Right cardiac atrium (tissue), 5 donors: ENCODE data around the gene MAMLD1. TPM values are rescaled to one million over a fixed set of nuclear protein-coding genes. Genes with fewer than 3 reads are reported as not detected.

Experiments
- ATAC-seq, 2 donors: fragments of 200-7000 bp; cut with Tn5 transposase; one replicate each; pipeline versions ENCODE4 v1.8.0 to v1.9.1; 2020; ENCODE audit warnings: moderate library complexity in 2 of 2, mild to moderate bottlenecking in 1 of 2
- DNase-seq, 3 donors: peaks; one replicate each; pipeline ENCODE4 v3.0.0-alpha.2; 2020
- H3K27ac ChIP-seq: one replicate; pipeline ENCODE4 v1.5.1; 2013; ENCODE audit warnings: mild to moderate bottlenecking, low read length, control low read depth, moderate library complexity
- H3K27me3 ChIP-seq: one replicate; pipeline ENCODE4 v1.6.1; 2013; ENCODE audit not compliant: control insufficient read depth, insufficient read depth
- H3K4me1 ChIP-seq: one replicate; pipeline ENCODE4 v1.6.1; 2013; ENCODE audit warnings: low read length; ENCODE audit not compliant: control insufficient read depth, insufficient read depth
- H3K4me3 ChIP-seq: one replicate; pipeline ENCODE4 v1.5.1; 2013; ENCODE audit warnings: low read length, control low read depth
- H3K9me3 ChIP-seq: one replicate; pipeline ENCODE4 v1.6.1; 2013; ENCODE audit warnings: low read length; ENCODE audit not compliant: control insufficient read depth
- WGBS: extraction: QIAGEN DNeasy Blood & Tissue Kit; methylation state at CpG from one replicate; pipeline ENCODE4 v1.1.7; 2013; 5-methylcytosine and 5-hydroxymethylcytosine counted together
- intact Hi-C, 4 donors: fragments of 100-400 bp; cut with DNase I; formaldehyde crosslinking; loops; one replicate each; pipeline versions ENCODE4 v1.11.0 to v1.14.0; 2022 to 2023
- polyA plus RNA-seq: library from polyadenylated mRNA; stranded (reverse); fragments of 200-250 nt; gene quantifications from one replicate; pipeline ENCODE4 v1.2.3, GENCODE V29; 2013
- total RNA-seq, 4 donors: library from RNA; stranded (reverse); fragmentation: NEBNext Ultra II Directional; extraction: Animal tissue kit (Norgen Biotek cat#: 25700); gene quantifications; one replicate each; pipeline ENCODE4 v1.2.1, GENCODE V29; 2021
- donor health status: healthy with polysubstance abuse.
- donor health status: DM: no; HTN: yes; CAD: no.
- donor health status: DM: no; HTN: no; CAD: no.
- donor health status: DM: no; HTN: yes; CAD: no; lungs with severe emphysema.
- donor health status: DM: yes; HTN: yes; CAD: no.

The MAMLD1 gene
- total and polyA plus RNA-seq, 5 donors = 1.3 to 3.1 (median 2.6) TPM

DNA sequence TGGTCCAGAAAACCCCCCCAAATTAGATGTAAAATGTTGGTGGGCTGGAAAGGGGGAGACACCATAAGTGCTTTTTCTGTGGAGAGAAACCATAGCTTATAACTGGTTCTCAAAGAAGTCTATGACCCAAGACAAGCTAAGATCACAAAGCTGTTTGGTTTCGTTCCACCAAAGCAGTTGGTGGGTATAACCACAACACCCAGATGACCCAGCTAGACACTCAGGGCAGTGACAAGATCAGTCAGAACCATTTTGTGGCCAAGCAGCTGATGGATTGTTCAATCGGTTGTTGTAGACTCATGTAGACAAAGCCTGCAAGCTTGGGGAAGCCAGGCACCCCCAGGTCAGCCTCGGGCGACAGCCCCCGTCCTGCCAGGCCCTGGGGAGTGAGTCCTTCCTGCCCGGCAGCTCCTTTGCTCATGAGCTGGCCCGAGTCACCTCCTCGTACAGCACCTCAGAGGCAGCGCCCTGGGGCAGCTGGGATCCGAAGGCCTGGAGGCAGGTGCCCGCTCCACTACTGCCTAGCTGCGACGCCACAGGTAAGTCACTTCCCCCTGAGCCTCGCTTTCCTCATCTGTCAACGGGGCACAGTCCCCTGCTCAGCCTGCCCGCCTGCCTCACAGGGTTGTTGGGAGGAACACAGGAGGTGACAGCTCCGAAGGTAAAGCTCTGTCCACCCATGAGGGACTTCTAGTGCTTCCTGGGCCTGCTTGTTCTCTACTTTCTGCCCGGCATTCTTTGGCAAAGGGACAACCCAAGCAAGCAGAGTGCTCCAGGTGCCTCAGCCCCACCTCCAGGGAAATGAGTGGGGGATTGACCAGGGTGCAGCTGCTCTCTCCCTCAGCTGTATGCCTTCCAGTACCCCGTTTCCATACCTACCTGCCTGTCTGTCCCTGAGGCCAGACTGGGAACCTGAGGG lies 140.1 kb downstream of the MAMLD1 start:
- DNase-seq (no peak), ATAC-seq (no peak)
- intact Hi-C loops = no loop called here
- Histone ChIP-seq H3K27ac (no peak overlapping the region), H3K4me3 (no peak overlapping the region), H3K4me1 (peaks cover 7% of the 10 kb centered on the region), H3K27me3 (no peaks in the 10 kb centered on the region), H3K9me3 (no peaks in the 10 kb centered on the region)
- WGBS = 90% methylated on average over 19 of the region's 19 CpGs

DNA sequence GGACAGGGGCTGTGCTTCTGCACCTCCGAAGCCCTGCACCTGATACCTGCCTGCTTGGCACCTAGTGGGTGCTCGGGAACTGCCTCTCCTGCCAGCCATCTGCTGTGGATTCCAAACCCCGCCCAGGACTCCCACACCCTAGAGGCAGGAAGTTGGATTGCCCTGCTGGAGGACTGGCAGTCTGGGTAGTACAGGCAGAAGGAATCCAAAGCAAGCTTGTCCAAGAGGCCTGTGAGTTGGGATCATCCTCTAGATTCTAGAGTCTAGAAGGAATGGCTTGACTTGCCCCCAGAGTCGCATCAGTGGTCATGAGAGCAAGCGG lies 140.7 kb downstream of the MAMLD1 start:
- ATAC-seq (no peak), DNase-seq (no peak)
- no peaks in the 10 kb centered on the region for H3K9me3 ChIP-seq
- WGBS = 84% methylated on average over 5 of the region's 5 CpGs
- no peak overlapping the region for H3K4me3 ChIP-seq
- peaks cover 7% of the 10 kb centered on the region for H3K4me1 ChIP-seq
- H3K27me3 ChIP-seq = no peaks in the 10 kb centered on the region
- H3K27ac ChIP-seq = no peak overlapping the region
- intact Hi-C loops = no loop called here

- H3K4me3 ChIP-seq = no peak overlapping the region
- H3K9me3 ChIP-seq = no peaks in the 10 kb centered on the region
- WGBS = 54% methylated on average over 9 of the region's 9 CpGs
- peaks cover 7% of the 10 kb centered on the region for H3K4me1 ChIP-seq
- DNase-seq = no peak
- H3K27ac ChIP-seq = peak overlapping the region; percentile 39
- H3K27me3 ChIP-seq = no peaks in the 10 kb centered on the region
- intact Hi-C loops = no loop called here
- ATAC-seq = no peak
Observed at GRCh38 chrX:150504397-150505182, 141.5 kb downstream of the MAMLD1 start.

DNA sequence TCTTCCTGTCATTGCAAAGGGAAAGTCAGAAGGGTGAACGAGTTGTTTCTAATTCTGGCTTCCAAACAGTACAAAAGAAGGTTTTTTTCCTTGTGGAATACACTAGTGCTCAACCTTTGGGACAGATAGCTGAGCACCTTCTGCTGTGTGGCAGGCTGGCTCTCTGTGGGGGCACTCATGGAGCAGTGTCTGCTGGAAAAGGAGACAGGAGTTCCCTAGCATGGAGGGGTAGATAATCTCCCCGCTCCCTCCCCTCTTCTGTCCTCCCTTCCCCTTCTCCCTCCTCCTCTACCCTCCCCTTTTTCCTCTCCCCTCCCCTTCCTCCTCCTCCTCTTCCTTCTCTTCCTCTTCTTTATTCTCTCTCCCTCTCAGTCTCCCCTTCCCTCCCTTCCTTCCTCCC lies 142.9 kb downstream of the MAMLD1 start:
- peaks cover 7% of the 10 kb centered on the region for H3K4me1 ChIP-seq
- peak overlapping the region; percentile 30 for H3K27ac ChIP-seq
- ATAC-seq (no peak), DNase-seq (no peak)
- no peaks in the 10 kb centered on the region for H3K27me3 ChIP-seq
- intact Hi-C loops = no loop called here
- 59% methylated on average over 2 of the region's 2 CpGs for WGBS
- no peaks in the 10 kb centered on the region for H3K9me3 ChIP-seq
- no peak overlapping the region for H3K4me3 ChIP-seq

GRCh38 chrX:150506486-150506885 lies 143.4 kb downstream of the MAMLD1 start:
- Histone ChIP-seq H3K4me3 (no peak overlapping the region), H3K9me3 (no peaks in the 10 kb centered on the region), H3K27ac (peak overlapping the region; percentile 64), H3K4me1 (peaks cover 7% of the 10 kb centered on the region), H3K27me3 (no peaks in the 10 kb centered on the region)
- ATAC-seq (no peak), DNase-seq (no peak)
- intact Hi-C loops = no loop called here
- WGBS = 61% methylated on average over 6 of the region's 6 CpGs

DNA sequence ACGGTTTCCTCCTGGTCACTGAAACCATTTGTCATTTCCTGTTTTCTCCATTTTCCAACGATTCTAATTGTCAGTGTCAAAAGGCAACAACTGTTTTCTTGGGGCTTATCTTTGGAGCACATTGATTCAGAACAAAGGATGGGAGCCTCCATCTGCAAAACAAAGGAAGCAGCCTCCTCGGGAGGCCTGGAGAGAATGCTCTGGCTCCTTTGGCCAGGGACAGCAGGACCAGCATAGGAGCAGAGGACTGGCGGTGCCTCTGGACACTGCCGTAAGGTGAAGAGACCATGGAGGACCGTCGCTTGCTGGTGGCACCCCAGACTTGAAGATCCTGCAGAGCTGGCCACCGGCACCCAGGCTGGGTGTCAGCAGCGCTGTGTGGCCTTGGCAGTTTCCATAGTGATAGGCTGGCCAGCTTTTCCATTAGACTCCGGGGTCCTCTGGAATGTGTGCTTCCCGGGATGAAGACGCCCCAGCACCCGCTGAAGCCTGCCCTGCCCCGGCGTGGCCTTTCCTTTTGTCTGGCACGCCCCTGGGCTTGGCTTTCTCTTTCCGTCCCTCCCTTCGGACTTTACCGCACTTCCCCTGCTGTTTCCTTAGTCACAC lies 144.2 kb downstream of the MAMLD1 start:
- ATAC-seq (peak; percentile 32 to 68), DNase-seq (peak; percentile 50 to 79 (median 70))
- Histone ChIP-seq H3K4me1 (peaks cover 7% of the 10 kb centered on the region), H3K9me3 (no peaks in the 10 kb centered on the region), H3K27me3 (no peaks in the 10 kb centered on the region), H3K27ac (peak overlapping the region; percentile 85), H3K4me3 (no peak overlapping the region)
- intact Hi-C loops = no loop called here
- 48% methylated on average over 19 of the region's 19 CpGs for WGBS

DNA sequence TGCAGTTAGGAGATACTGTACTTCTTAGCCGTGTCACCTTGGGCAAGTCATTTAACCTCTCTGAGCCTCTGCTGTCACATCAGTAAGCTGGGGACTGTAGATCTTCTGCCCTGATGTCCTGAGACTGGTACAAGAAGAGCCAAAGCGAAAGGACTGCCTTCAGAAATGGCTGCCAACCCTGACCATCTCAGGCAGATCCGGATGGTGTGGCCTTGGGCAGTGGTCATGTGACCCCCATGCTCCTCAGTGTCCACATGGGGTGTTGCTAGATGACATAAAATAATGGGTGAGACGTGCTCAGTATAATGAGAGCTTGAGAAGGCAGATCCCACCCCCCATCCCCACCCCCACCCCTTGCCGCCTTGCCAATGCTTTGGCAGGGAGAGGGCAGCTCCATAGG lies 144.9 kb downstream of the MAMLD1 start:
- intact Hi-C loops = no loop called here
- ATAC-seq = peak; percentile 17 to 44
- no peak for DNase-seq
- 70% methylated on average over 5 of the region's 5 CpGs for WGBS
- Histone ChIP-seq H3K4me1 (peaks cover 7% of the 10 kb centered on the region), H3K27me3 (no peaks in the 10 kb centered on the region), H3K27ac (peak overlapping the region; percentile 85), H3K9me3 (no peaks in the 10 kb centered on the region), H3K4me3 (no peak overlapping the region)

DNA sequence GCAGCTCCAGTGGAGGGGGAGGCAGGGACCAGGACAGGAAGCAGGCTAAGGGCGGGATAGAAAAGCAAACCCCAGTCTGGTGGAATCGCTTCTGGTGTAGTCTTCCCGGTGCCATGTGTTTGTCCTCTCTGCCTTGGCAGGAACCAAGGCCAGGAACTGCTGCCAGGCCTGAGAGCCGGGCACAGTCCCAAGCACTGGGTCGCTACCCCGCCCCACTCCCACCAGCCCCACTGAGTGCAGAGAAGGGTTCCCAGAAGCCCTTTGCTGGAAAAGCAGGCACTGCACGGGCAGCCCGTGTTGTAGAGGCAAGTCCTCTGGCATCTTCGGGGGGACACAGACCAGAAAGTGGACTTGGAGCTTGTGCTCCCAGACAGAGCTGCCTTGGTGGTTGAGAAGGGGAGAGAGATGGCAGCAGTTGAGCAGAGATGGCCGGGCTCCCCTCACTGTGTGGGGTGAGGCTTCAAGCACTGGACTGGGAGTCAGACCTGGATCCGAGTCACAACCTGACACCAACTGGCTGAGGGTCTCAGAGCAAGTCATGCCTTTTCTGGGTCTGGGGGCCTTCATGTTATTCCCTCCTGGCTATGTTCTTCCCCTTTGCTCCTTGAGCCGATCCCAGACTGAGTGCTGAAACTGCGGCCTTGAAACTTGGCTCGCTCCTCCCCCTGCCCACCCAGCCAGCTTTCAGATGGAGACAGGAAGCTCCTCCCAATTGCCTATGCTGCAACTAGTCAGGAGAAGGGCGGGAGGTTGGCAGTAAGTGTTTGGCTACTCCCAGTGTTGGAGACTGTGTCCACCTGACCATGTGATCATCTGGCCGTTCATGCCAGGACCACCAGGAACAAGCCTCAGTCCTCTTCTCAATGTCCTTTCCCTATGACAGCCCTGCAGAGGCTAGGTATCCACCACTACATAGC lies 145.6 kb downstream of the MAMLD1 start:
- ATAC-seq = peak; percentile 85 to 87
- WGBS = 26% methylated on average over 16 of the region's 16 CpGs
- intact Hi-C loops = no loop called here

GRCh38 chrX:150509703-150510102 lies 146.6 kb downstream of the MAMLD1 start:
- H3K27ac ChIP-seq = no peak overlapping the region
- 91% methylated on average over 5 of the region's 5 CpGs for WGBS

More for the DNA sequence above, 145.6 kb downstream of the MAMLD1 start:
- Histone ChIP-seq H3K27me3 (no peaks in the 10 kb centered on the region), H3K4me3 (no peak overlapping the region), H3K9me3 (no peaks in the 10 kb centered on the region), H3K27ac (peak overlapping the region; percentile 84), H3K4me1 (peaks cover 5% of the 10 kb centered on the region)
- DNase-seq = peak; percentile 68 to 88 (median 87)

DNA sequence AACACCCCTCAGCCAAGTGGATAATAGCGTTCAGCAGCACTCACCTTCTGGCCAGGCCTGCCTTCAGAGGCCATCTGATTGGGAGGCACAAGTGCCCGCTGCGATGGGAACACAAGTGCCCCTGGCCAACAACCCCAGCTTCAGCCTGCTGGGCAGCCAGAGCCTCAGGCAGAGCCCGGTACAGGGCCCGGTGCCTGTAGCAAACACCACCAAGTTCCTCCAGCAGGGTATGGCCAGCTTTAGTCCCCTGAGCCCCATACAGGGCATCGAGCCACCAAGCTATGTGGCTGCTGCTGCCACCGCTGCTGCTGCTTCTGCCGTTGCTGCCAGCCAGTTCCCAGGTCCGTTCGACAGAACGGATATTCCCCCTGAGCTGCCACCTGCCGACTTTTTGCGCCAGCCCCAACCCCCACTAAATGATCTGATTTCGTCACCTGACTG lies 149.4 kb downstream of the MAMLD1 start:
- H3K9me3 ChIP-seq = no peaks in the 10 kb centered on the region
- ATAC-seq = no peak
- no peak overlapping the region for H3K4me3 ChIP-seq
- no peaks in the 10 kb centered on the region for H3K27me3 ChIP-seq
- no peak for DNase-seq
- no peak overlapping the region for H3K27ac ChIP-seq
- peaks cover 6% of the 10 kb centered on the region for H3K4me1 ChIP-seq
- 90% methylated on average over 14 of the region's 14 CpGs for WGBS
- intact Hi-C loops = no loop called here

More at GRCh38 chrX:150509703-150510102, 146.6 kb downstream of the MAMLD1 start:
- Histone ChIP-seq H3K4me1 (peaks cover 3% of the 10 kb centered on the region), H3K4me3 (no peak overlapping the region), H3K9me3 (no peaks in the 10 kb centered on the region), H3K27me3 (no peaks in the 10 kb centered on the region)
- intact Hi-C loops = no loop called here
- ATAC-seq (no peak), DNase-seq (no peak)
